K562 (cell line): ENCODE results near the gene TMEM151A. TPM values are rescaled to one million over a fixed set of nuclear protein-coding genes. Genes with fewer than 3 reads are reported as not detected.

Experiments used
- ATAC-seq: fragments of 200-7000 bp; cut with Tn5 transposase; 3 replicates; pipeline ENCODE4 v1.9.1; 2020; ENCODE audit warnings: moderate library complexity
- BruUV-seq: library from RNA; stranded (reverse); fragments of 400-500 nt; replicated peaks from 2 replicates; lab custom pipeline; 2021; lab: Mats Ljungman, UMichigan
- CTCF ChIA-PET: fragments of 300-600 bp; formaldehyde crosslinking; extraction: SDS; loops from one replicate; lab custom pipeline; 2021; ENCODE audit warnings: low intra/inter-chr PET ratio; lab: Yijun Ruan, JAX
- POLR2A ChIA-PET: fragments of 300-600, 350-650 bp; sonication (Branson Sonifier 250); formaldehyde crosslinking; extraction: SDS; loops from one replicate; lab custom pipeline; 2021; ENCODE audit warnings: antibody characterized with exemption, inconsistent platforms; lab: Yijun Ruan, JAX
- DNase-seq, 4 experiments: peaks; one replicate each; pipeline versions ENCODE4 v3.0.0 to v3.0.0-alpha.2; 2011 to 2018; ENCODE audit warnings: low spot score in 3 of 4, mixed read lengths in 3 of 4; ENCODE audit errors: extremely low read depth in 1 of 4
- FAIRE-seq: peaks from 2 replicates; lab custom pipeline; 2011; peaks lifted over from hg19 to GRCh38; lab: Jason Lieb, UNC
- H2AFZ ChIP-seq: 2 replicates; pipeline ENCODE4 v1.6.0; 2011; ENCODE audit warnings: low read depth, low read length, control low read depth, inconsistent platforms
- H3K27ac ChIP-seq: fragments of 200-600 bp; 3 replicates; pipeline ENCODE4 v1.8.0; 2011; ENCODE audit warnings: low read depth, mild to moderate bottlenecking, control low read depth, inconsistent platforms, low read length, moderate library complexity, mixed read lengths; ENCODE audit errors: extremely low read depth
- H3K27me3 ChIP-seq, 2 experiments: fragments of 300-600 bp in 1 of 2; 2 replicates in 1 of 2; 3 replicates in 1 of 2; pipeline versions ENCODE4 v1.6.0 to v1.8.0; 2011; ENCODE audit warnings: inconsistent platforms in 2 of 2, low read length in 2 of 2, mild to moderate bottlenecking in 1 of 2, mixed read lengths in 1 of 2, moderate library complexity in 1 of 2; ENCODE audit not compliant: control insufficient read depth in 2 of 2, insufficient read depth in 2 of 2
- H3K36me3 ChIP-seq: fragments of 300-600 bp; 3 replicates; pipeline ENCODE4 v1.8.0; 2011; ENCODE audit warnings: mild to moderate bottlenecking, low read length, inconsistent platforms; ENCODE audit not compliant: control insufficient read depth, insufficient read depth
- H3K4me1 ChIP-seq, 2 experiments: fragments of 200-600 bp in 1 of 2; replicated peaks in 1 of 2; 2 replicates in 1 of 2; 3 replicates in 1 of 2; pipeline versions ENCODE4 v1.5.1 to v1.8.0; 2011; ENCODE audit warnings: inconsistent platforms in 2 of 2, low read length in 2 of 2, mild to moderate bottlenecking in 1 of 2, mixed read lengths in 1 of 2, moderate library complexity in 1 of 2; ENCODE audit not compliant: control insufficient read depth in 2 of 2, insufficient read depth in 2 of 2
- H3K4me2 ChIP-seq: 2 replicates; pipeline ENCODE4 v1.6.1; 2011; ENCODE audit warnings: low read length, control low read depth, inconsistent platforms, mixed read lengths; ENCODE audit not compliant: insufficient read depth
- H3K4me3 ChIP-seq: fragments of 200-600 bp; sonication (generic), shearing (Covaris generic); 2 replicates; pipeline ENCODE4 v1.5.1; 2016; ENCODE audit warnings: control low read depth, inconsistent platforms
- H3K79me2 ChIP-seq: fragments of 200-600 bp; 3 replicates; pipeline ENCODE4 v1.8.0; 2011; ENCODE audit warnings: low read length, inconsistent platforms; ENCODE audit not compliant: control insufficient read depth, insufficient read depth
- H3K9ac ChIP-seq, 2 experiments: 2 replicates each; pipeline versions ENCODE4 v1.6.0 to v1.6.1; 2011; ENCODE audit warnings: low read depth in 2 of 2, low read length in 2 of 2, control low read depth in 1 of 2, inconsistent platforms in 1 of 2, mild to moderate bottlenecking in 1 of 2, mixed read lengths in 1 of 2; ENCODE audit not compliant: insufficient read depth in 1 of 2
- H3K9me1 ChIP-seq: one replicate; pipeline ENCODE4 v1.6.0; 2011; ENCODE audit warnings: inconsistent platforms, mild to moderate bottlenecking, low read length, moderate library complexity; ENCODE audit not compliant: control insufficient read depth, insufficient read depth
- H3K9me3 ChIP-seq: replicated peaks from 2 replicates; pipeline ENCODE4 v1.5.1; 2011; ENCODE audit warnings: low read depth, low read length, inconsistent platforms; ENCODE audit not compliant: control insufficient read depth, insufficient read depth
- H4K20me1 ChIP-seq: replicated peaks from 2 replicates; pipeline ENCODE4 v1.6.1; 2011; ENCODE audit warnings: low read length, inconsistent platforms, mixed read lengths; ENCODE audit not compliant: control insufficient read depth, insufficient read depth
- CBX1 ChIP-seq: sonication (generic); IDR thresholded peaks from 2 replicates; pipeline ENCODE4 v1.6.1; 2016; ENCODE audit warnings: antibody characterized with exemption, low read depth, mild to moderate bottlenecking
- FOS ChIP-seq: IDR thresholded peaks from 3 replicates; pipeline ENCODE4 v1.6.1; 2011; ENCODE audit not compliant: insufficient read length; ENCODE audit errors: extremely low read depth
- L3MBTL2 ChIP-seq: fragments of 450-650 bp; IDR thresholded peaks from 2 replicates; pipeline ENCODE4 v1.6.1; 2016; ENCODE audit warnings: mild to moderate bottlenecking, moderate library complexity
- NFIC ChIP-seq: fragments of 450-650 bp; IDR thresholded peaks from 2 replicates; pipeline ENCODE4 v1.6.1; 2017; ENCODE audit warnings: mild to moderate bottlenecking, inconsistent platforms
- PTTG1 ChIP-seq: fragments of 450-650 bp; IDR thresholded peaks from 2 replicates; pipeline ENCODE4 v1.6.1; 2016; ENCODE audit warnings: low read depth, mild to moderate bottlenecking, missing genetic modification characterization, missing compliant biosample characterization
- RBFOX2 ChIP-seq: fragments of 200-400 bp; formaldehyde crosslinking; IDR thresholded peaks from 2 replicates; pipeline ENCODE4 v1.6.1; 2017; ENCODE audit warnings: low read depth, mild to moderate bottlenecking, low read length, moderate library complexity
- WGBS: fragments of 100-300 bp; shearing (Covaris generic); methylation state at CpG from one replicate; pipeline ENCODE4 v1.1.6; 2016; ENCODE audit warnings: low coverage, mixed read lengths; ENCODE audit not compliant: insufficient coverage; ENCODE audit errors: missing lambda C conversion rate; 5-methylcytosine and 5-hydroxymethylcytosine counted together
- in situ Hi-C: fragments of 300-500 bp; cut with MboI; formaldehyde crosslinking; loops from 4 replicates; pipeline ENCODE4 v1.15.0; 2018; ENCODE audit warnings: inconsistent platforms, mixed read lengths
- intact Hi-C: fragments of 100-400 bp; cut with micrococcal nuclease; formaldehyde crosslinking; loops from 2 replicates; pipeline ENCODE4 v1.14.2; 2022
- polyA plus RNA-seq, 8 experiments: library from polyadenylated mRNA; depleted of rRNA in 4 of 8; stranded (reverse) in 5 of 8; unstranded in 3 of 8; fragments of >200 nt; fragmentation: Nextera tagmentation in 2 of 8; fragmentation: Illumina TruSeq in 1 of 8; extraction: Ambion mirVana in 2 of 8; extraction: Trizol in 1 of 8; gene quantifications; 2 replicates each; pipeline versions ENCODE4 v1.2.1 to v1.2.3, GENCODE V29; 2011 to 2014; ENCODE audit warnings: inconsistent platforms in 1 of 8, missing spikeins in 1 of 8
- total RNA-seq, 7 experiments: library from RNA; depleted of rRNA in 6 of 7; stranded (reverse); fragments of >200 nt in 6 of 7; fragmentation: Illumina TruSeq in 2 of 7; extraction: Trizol in 2 of 7; gene quantifications; 2 replicates each; pipeline versions ENCODE4 v1.2.1 to v1.2.3, GENCODE V29; 2011 to 2021; ENCODE audit warnings: low replicate concordance in 1 of 7

TMEM151A gene
- total and polyA plus RNA-seq, 9 of the 15 experiments (the other 6 are each of a cell fraction or from before 2014, with no cell fraction given), result not detected

DNA sequence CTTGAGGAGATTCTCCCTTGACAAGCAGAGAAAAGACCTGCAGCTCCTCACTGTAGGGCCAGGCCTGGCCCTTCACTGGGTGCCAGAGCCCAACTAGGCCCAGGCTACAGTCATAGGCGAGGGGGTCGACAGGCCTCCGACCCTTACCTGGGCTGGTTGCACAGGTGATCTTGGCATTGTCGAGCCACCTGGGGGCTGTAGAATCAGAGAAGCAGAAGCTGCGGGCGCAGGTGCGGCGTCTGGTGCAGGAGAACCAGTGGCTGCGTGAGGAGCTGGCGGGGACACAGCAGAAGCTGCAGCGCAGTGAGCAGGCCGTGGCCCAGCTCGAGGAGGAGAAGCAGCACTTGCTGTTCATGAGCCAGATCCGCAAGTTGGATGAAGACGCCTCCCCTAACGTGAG lies 30.1 kb upstream of the TMEM151A start (continued):
- no peak for TF ChIP-seq NFIC

DNA sequence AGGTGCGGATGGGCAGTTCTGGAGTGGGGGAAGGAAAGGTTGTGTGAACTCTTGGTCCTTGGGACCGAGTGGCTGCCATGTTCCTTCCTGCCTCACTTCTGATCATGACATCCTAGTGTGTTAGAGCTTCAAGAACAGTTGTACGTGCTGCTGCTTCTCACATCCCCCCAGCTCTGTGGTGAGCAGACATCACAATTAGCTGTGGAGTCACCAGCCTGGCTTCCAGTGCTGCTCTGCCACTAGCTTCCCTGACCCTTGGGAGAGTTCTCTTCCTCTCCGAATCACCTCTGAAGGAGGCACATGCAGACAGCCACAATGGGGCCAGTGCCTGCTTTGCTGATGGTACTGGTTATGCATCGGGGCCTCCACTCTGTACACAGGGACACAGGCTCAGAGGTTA lies 29.5 kb upstream of the TMEM151A start:
- no peaks in the 10 kb centered on the region for H3K9me1 ChIP-seq
- H3K4me1 ChIP-seq, result peaks cover 3 to 39% of the 10 kb centered on the region in 2 experiments; a peak in 4 of 5 replicates
- no peaks in the 10 kb centered on the region for H3K27me3 ChIP-seq
- no peak for ATAC-seq
- ChIA-PET POLR2A (interaction anchor here (0.8 to 1.7 kb wide), 2 partner anchors 24 to 27 kb away, joined by 4 to 5 read pairs; partner anchors contain the start of gene YIF1A), CTCF (interaction anchor here (0.9 kb wide), 1 partner anchor 39 kb away, joined by 4 read pairs; no protein-coding TSS in a partner anchor)
- intact Hi-C loops, result no loop called here
- DNase-seq, result no peak
- 88% methylated on average over 5 of the region's 5 CpGs for WGBS
- BruUV-seq, result no TSS peak
- H2AFZ ChIP-seq, result no peak overlapping the region
- H3K36me3 ChIP-seq, result peaks cover 73% of the 10 kb centered on the region
- H3K27ac ChIP-seq, result no peak overlapping the region
- H4K20me1 ChIP-seq, result no peaks in the 10 kb centered on the region; the same call in 1 of the 2 replicates
- H3K79me2 ChIP-seq, result peaks cover 19% of the 10 kb centered on the region
- no peak for FAIRE-seq
- in situ Hi-C loops, result no loop called here
- no peak overlapping the region for H3K9ac ChIP-seq
- H3K4me2 ChIP-seq, result no peak overlapping the region
- H3K4me3 ChIP-seq, result no peak overlapping the region
- no peaks in the 10 kb centered on the region for H3K9me3 ChIP-seq
- no peak for TF ChIP-seq FOS
- no peak for TF ChIP-seq L3MBTL2
- no peak for TF ChIP-seq CBX1

GRCh38 chr11:66262696-66263095 lies 29.0 kb upstream of the TMEM151A start:
- 89% methylated on average over 10 of the region's 12 CpGs for WGBS
- H4K20me1 ChIP-seq, result no peaks in the 10 kb centered on the region; the same call in 1 of the 2 replicates
- H3K9ac ChIP-seq, result no peak overlapping the region
- peak; percentile 40; the same call in 1 of the 2 replicates for TF ChIP-seq RBFOX2
- no peak for TF ChIP-seq PTTG1 (tag)
- TF ChIP-seq, all 486 proteins: peak for 1
- FAIRE-seq, result no peak
- Histone ChIP-seq H3K4me1 (peaks cover 2 to 40% of the 10 kb centered on the region in 2 experiments; a peak in 3 of 5 replicates), H3K27ac (no peak overlapping the region), H2AFZ (no peak overlapping the region), H3K36me3 (peaks cover 73% of the 10 kb centered on the region), H3K9me3 (no peaks in the 10 kb centered on the region), H3K79me2 (peaks cover 17% of the 10 kb centered on the region), H3K27me3 (no peaks in the 10 kb centered on the region), H3K4me3 (no peak overlapping the region), H3K9me1 (no peaks in the 10 kb centered on the region), H3K4me2 (no peak overlapping the region)
- DNase-seq, result no peak
- in situ Hi-C loops, result no loop called here
- no peak for ATAC-seq
- CTCF ChIA-PET, result no interaction called here
- intact Hi-C loops, result no loop called here
- no TSS peak for BruUV-seq
- POLR2A ChIA-PET, result interaction anchor here (0.6 to 1.7 kb wide), 3 partner anchors 24 to 159 kb away, joined by 3 to 5 read pairs (median 4); partner anchors contain the start of gene YIF1A
